ENCODE results near the gene CD36. TPM values are rescaled to one million over a fixed set of nuclear protein-coding genes. Genes with fewer than 3 reads are reported as not detected.

CD36 gene
- total and polyA plus RNA-seq, 2 of the 8 experiments (the other 6 are each of a cell fraction or from before 2014, with no cell fraction given) = 0.33 to 0.60 TPM

DNA sequence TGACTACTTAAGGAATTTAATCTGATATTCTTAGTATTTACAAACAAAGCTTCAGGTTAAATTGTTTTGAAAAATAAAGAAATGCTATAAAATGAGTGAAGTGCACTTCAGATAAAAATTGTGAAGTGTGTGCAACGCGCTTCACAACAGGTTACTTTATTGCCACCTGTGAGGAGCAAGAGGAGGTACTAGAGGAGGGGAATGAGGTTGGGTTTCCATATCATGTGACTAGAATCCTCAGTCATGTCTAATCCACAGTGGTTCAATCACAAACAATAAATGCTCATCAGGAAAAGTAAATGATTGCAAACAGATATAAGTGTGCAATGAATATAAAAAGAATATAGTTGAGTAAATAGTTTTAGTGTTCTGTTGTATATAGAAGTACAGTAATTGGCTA, 34.5 kb upstream of the CD36 start:
- POLR2A ChIA-PET (ENCODE audit: partially characterized antibody) = no interaction called here
- Histone ChIP-seq H3K9me3 (ENCODE audit: insufficient read depth in 2 of 2, low read depth in 1 of 2, low read length in 1 of 2) (no peaks in the 10 kb centered on the region), H3K36me3 (ENCODE audit: control insufficient read depth in 2 of 4, insufficient read depth in 4 of 4, low read length in 3 of 4) (no peaks in the 10 kb centered on the region), H3K79me1 (ENCODE audit: low read depth, low read length) (no peaks in the 10 kb centered on the region), H2AK5ac (ENCODE audit: low read depth, low read length) (no peak overlapping the region), H3K27ac (ENCODE audit: low read depth, low read length) (no peak overlapping the region), H3K4ac (replicated peaks; ENCODE audit: insufficient read length, low read depth, low read length) (no peak overlapping the region), H3K4me2 (ENCODE audit: insufficient read depth in 1 of 2, low read depth in 2 of 2, low read length in 2 of 2) (no peak overlapping the region), H3K23ac (ENCODE audit: insufficient read length) (no peak overlapping the region), H4K20me1 (replicated peaks in 1 of 2; ENCODE audit: control insufficient read depth in 1 of 2, insufficient read depth in 2 of 2, low read length in 2 of 2) (no peaks in the 10 kb centered on the region), H2BK15ac (ENCODE audit: low read length) (no peak overlapping the region), H3K23me2 (ENCODE audit: low read depth, low read length) (no peaks in the 10 kb centered on the region), H3K9ac (replicated peaks in 1 of 4; ENCODE audit: extremely low read depth in 1 of 4, low read depth in 3 of 4, low read length in 3 of 4) (no peak overlapping the region), H3K27me3 (replicated peaks in 1 of 4; ENCODE audit: control insufficient read depth in 3 of 4, extremely low read depth in 1 of 4, insufficient read depth in 3 of 4, low read length in 3 of 4) (no peaks in the 10 kb centered on the region), H4K8ac (ENCODE audit: extremely low read depth, insufficient read depth, low read length) (no peak overlapping the region), H2AFZ (ENCODE audit: low read length) (no peak overlapping the region), H3K56ac (replicated peaks; ENCODE audit: insufficient read length, low read depth, low read length) (no peak overlapping the region), H3K18ac (ENCODE audit: extremely low read depth, low read length) (no peak overlapping the region), H2BK20ac (ENCODE audit: low read length) (no peak overlapping the region), H4K5ac (ENCODE audit: insufficient read length, low read depth, low read length) (no peak overlapping the region), H4K91ac (replicated peaks; ENCODE audit: insufficient read length, low read length) (no peak overlapping the region), H3K79me2 (ENCODE audit: control insufficient read depth in 1 of 2, insufficient read depth in 2 of 2, low read length in 2 of 2) (no peaks in the 10 kb centered on the region), H2BK12ac (ENCODE audit: low read depth, low read length) (no peak overlapping the region), H3K4me1 (replicated peaks in 1 of 4; ENCODE audit: control insufficient read depth in 3 of 4, insufficient read depth in 4 of 4, low read length in 3 of 4) (no peaks in the 10 kb centered on the region), H3K14ac (ENCODE audit: insufficient read length) (no peak overlapping the region), H2BK120ac (replicated peaks; ENCODE audit: low read depth, low read length) (no peak overlapping the region), H3K4me3 (ENCODE audit: extremely low read depth in 1 of 4, insufficient read depth in 2 of 4, low read depth in 3 of 4, low read length in 4 of 4) (no peak overlapping the region), H2BK5ac (ENCODE audit: low read depth, low read length) (no peak overlapping the region)
- FAIRE-seq (no peak), DNase-seq (ENCODE audit: low read depth in 1 of 2, low spot score in 2 of 2) (no peak)
- CTCF ChIA-PET (ENCODE audit: partially characterized antibody) = no interaction called here
- WGBS, 2 experiments (ENCODE audit: extremely low coverage in 1 of 2, insufficient coverage in 1 of 2, insufficient read length in 1 of 2, insufficient replicate concordance in 2 of 2, low coverage in 1 of 2, low lambda C conversion rate in 2 of 2, missing lambda C conversion rate in 1 of 2) = 100% methylated on average over 2 of the region's 2 CpGs; no CpG with 5 or more reads in 1 of the 2 experiments
- TF ChIP-seq CEBPB (IDR thresholded peaks at IDR 0.05; ENCODE audit: low read depth, low read length) (no peak), RFX5 (IDR thresholded peaks at IDR 0.05; ENCODE audit: borderline replicate concordance, low read depth, low read length) (no peak), NANOG (IDR thresholded peaks at IDR 0.05; ENCODE audit: insufficient read depth, low read depth, low read length, poor library complexity, severe bottlenecking) (no peak), RNF2 (IDR thresholded peaks at IDR 0.05; ENCODE audit: borderline replicate concordance, low read depth, low read length, missing control alignments, poor library complexity, severe bottlenecking) (no peak), ZNF274 (IDR thresholded peaks at IDR 0.05; ENCODE audit: borderline replicate concordance, extremely low read depth, low read length) (no peak), CHD2 (IDR thresholded peaks at IDR 0.05; ENCODE audit: low read length) (no peak)
- TF ChIP-seq, protein P1, sequence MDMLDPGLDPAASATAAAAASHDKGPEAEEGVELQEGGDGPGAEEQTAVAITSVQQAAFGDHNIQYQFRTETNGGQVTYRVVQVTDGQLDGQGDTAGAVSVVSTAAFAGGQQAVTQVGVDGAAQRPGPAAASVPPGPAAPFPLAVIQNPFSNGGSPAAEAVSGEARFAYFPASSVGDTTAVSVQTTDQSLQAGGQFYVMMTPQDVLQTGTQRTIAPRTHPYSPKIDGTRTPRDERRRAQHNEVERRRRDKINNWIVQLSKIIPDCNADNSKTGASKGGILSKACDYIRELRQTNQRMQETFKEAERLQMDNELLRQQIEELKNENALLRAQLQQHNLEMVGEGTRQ (IDR thresholded peaks at IDR 0.05; ENCODE audit: low read length) = no peak
- TF ChIP-seq, protein P2, sequence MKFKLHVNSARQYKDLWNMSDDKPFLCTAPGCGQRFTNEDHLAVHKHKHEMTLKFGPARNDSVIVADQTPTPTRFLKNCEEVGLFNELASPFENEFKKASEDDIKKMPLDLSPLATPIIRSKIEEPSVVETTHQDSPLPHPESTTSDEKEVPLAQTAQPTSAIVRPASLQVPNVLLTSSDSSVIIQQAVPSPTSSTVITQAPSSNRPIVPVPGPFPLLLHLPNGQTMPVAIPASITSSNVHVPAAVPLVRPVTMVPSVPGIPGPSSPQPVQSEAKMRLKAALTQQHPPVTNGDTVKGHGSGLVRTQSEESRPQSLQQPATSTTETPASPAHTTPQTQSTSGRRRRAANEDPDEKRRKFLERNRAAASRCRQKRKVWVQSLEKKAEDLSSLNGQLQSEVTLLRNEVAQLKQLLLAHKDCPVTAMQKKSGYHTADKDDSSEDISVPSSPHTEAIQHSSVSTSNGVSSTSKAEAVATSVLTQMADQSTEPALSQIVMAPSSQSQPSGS (IDR thresholded peaks at IDR 0.05; ENCODE audit: low read length) = no peak

Data from H1 (cell line).